NT2/D1 (cell line): ENCODE measurements around the gene SLC22A17.

Source experiments
- SUZ12 ChIP-seq: IDR thresholded peaks from 2 replicates; pipeline ENCODE4 v1.6.1; 2011; ENCODE audit not compliant: insufficient read length, insufficient read depth; ENCODE audit errors: extremely low read depth
- YY1 ChIP-seq: IDR thresholded peaks from 2 replicates; pipeline ENCODE4 v1.6.1; 2011; ENCODE audit not compliant: insufficient read length, insufficient read depth

GRCh38 chr14:23384364-23385080, 31.8 kb upstream of the SLC22A17 start:
- TF ChIP-seq YY1 (no peak), SUZ12 (no peak)
